RKO (cell line): ENCODE measurements around the gene MCC.
A peak's percentile ranks its signal among the peaks of the same experiment; 100 is the strongest.
"Not testable (repeated sequence)": the region's sequence is repeated elsewhere in the genome, so short reads cannot be mapped to it uniquely, and the experiment has no call there.

ENCODE experiments used
- DNase-seq: peaks from one replicate; pipeline ENCODE4 v3.0.0-alpha.2; 2016; ENCODE audit warnings: low spot score

Gene MCC

GRCh38 chr5:113490317-113490716, 2.1 kb upstream of the MCC start:
- no peak for DNase-seq

DNA sequence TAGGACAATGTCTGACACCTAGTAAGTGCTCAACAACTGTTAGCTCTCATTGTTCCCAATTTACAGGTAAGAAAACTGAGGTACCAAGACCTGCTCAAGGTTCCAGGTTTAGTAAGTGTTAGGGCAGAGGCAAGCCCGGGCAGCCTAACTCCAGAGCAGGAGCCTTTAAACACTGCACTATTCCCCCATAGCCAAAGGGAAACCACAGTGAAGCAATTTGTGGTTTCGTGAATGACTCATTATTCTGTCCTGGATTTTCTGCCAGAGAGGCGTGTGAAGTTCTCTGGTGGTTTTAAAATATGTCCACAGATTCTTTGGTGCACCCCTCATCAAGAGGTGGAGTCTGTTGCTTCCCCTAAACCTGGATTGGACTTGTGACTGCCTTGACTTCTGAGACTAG, 1.0 kb upstream of the MCC start:
- DNase-seq = peak; percentile 83

DNA sequence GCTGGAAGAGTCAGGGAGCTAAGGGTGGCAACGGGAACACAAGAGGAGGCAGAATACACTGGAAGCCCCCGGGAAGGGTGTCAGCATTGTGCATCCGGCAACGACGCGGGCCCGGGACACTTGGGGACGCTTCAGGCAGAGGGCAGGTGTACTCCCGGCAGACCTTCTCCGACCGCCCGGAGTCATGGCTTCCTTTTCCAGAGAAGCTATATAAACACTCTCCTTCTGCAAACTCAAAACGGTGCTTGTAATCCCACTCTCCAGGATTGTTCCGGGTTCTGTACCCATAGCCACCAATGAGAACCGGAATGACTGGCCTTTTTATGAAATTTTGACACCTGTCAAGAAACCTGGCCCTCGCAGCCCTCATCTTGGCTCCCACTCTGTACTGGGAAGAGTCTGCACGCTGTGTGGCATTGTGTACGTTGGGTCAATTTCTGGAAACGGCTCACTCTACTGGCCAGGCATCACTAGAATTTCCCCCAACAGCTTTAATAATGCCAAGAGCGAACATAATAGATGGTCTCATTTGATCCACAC, 462 bp upstream of the MCC start:
- no peak for DNase-seq

- no peak for DNase-seq
These were observed 855 bp downstream of the MCC start for GRCh38 chr5:113487416-113487780.

DNA sequence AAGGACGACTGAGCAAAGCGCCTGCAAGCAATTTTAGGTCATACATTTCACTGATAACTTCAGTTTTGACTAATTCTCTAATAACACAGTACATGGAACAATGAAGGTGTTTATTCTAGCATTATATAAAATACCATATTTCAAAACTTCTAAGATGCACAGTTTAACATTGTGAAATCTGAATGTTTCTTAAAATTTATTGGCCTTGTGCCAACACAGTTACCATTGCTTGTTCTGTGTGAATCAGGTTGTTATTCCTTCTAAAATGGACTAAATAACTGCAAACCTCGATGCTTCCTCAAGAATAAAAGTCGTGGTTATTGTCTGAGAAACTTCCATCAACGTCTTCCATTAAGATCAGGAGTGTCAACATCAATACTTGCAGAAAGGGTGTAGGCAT, 8.0 kb downstream of the MCC start:
- DNase-seq = no peak

- DNase-seq = no peak
These were observed 9.6 kb downstream of the MCC start for GRCh38 chr5:113478691-113479090.

- DNase-seq = no peak
These were observed 14.0 kb downstream of the MCC start for GRCh38 chr5:113474100-113474728.

DNA sequence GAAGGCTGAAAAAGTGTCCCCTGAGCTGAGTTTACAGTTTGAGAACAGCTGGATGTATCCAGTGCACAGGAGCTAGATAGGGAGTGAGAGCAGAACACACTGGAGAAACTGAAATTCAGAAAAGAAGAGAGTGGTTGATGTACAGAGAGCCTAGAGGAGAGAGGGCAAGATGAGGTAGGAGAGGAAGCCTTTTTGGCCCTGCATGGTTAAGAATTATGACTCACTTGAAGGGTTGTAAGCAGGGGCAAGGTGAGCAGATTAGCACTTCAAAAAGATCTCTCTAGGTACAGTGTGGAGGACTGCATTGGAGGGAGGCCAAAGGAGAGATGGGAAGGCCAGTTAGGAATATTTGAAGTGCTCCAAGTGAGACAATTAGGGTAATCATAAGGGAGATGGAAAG, 25.2 kb downstream of the MCC start:
- DNase-seq = no peak

GRCh38 chr5:113457106-113457505, 31.1 kb downstream of the MCC start:
- not testable (repeated sequence) for DNase-seq

DNA sequence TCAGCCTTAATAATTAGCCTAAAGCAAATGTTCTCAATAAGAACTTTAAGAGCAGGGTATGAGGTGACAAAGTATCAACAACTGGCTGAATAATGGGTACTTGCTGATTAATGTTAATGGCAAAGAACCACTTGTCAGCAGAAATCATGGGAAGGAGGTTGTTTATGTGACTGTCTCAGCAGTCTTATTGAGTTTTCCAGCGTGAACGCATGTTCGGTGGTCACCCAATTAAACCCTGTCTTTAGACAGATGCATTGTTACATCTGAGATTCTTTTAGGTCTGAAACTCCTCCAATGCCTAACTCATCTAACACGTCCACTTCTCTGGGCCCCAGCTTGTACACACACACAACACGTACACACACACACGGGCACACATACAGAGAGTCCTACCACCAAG, 35.3 kb downstream of the MCC start:
- DNase-seq = no peak

DNA sequence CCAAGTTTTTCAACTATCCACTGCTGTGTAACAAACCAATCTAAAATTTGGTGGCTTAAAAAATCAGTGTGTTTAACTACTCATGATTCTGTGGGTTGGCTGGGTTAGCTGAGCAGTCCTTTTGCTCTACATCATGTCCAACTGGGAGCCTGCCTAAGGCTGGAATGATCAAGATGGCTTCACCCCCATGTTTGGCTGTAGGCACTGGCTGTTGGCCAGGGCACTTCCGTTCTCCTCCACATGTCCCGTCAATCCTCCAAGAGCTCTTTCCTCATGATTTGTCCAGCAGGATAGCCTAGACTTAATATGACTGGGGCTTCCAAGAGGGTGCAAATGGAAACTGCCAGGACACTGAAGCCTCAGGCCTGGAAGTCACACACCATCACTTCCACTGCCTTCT, 36.5 kb downstream of the MCC start:
- no peak for DNase-seq

DNA sequence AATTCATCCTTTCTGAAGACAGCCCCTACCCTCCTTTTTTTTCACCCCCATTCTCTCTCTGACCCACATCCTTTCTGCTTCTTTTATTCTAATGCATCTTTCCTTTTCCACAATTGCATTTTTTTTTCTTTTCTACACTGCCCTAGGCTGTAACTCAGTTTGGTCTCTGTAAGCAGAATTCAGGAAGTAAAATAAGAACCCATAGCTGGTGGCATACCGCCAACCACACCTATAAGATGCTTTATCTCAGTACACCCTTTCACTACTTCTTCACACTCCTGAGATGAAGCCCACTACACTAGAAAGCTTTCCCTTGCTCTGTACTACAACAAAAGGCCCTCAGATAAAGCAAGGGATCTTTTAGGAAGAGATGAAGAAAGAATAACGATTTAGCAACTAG, 37.3 kb downstream of the MCC start:
- no peak for DNase-seq

DNA sequence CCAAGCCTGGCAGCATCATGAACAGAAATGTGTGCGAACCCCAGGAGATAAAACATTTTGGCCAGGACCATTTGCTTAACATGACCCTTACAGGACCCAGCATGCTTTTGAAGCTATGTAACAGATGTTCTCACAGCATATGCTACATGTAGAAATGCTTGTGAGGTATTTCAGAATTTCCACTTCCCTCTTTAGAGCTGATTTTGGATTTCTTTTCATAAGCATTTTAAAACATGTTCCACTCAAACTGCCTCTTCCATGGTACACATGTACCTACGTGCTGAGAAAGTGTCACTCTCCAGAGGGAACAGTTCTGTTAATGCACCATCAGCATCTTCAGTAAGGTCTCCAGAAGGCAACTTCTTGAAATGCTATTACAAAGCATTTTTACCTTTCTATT, 37.8 kb downstream of the MCC start:
- DNase-seq = no peak

- DNase-seq = no peak
These were observed 40.0 kb downstream of the MCC start for GRCh38 chr5:113448252-113448651.

GRCh38 chr5:113447498-113448050, 40.7 kb downstream of the MCC start:
- peak; percentile 18 for DNase-seq

GRCh38 chr5:113446358-113446927, 41.8 kb downstream of the MCC start:
- DNase-seq = no peak

- no peak for DNase-seq
These were observed 51.1 kb downstream of the MCC start for GRCh38 chr5:113437111-113437510.

DNA sequence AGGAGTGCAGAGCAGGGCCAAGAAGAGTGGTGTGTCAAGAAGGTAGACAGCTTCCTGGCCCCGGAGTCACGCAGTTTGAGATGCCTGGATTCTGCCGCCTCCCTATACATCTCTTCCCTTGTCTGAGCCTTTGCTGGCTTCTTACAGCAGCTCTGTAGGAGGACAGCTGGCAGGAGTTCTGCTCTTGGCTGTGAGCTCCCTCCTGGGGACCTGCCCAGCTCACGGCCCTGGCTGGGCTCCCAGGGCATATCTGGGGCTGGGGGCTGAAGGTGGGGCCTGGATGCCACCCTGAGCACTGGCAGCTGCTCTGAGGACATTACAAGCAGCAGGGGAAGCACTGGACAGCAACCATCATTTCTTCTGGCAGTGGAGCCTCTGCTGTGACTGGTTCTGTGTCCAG, 52.7 kb downstream of the MCC start:
- DNase-seq = no peak

DNA sequence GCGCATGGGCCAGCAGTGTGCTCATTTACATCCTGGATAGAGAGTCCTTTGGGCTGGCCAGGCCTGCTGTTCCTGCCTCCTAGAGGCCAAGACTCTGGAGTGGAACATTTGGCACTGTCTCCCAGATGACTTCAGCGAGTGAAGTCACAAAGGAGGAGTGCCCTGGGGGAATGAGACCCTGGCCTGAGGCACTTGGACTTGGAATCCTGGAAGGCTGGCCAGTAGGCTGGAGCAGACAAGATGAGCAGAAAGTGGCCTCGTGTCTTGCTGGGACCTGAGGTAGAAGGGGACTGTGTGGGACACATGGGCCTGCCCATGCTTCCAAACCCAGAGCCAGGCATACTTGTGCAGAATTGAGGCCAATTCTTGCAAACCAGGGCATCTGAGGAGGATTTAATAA, 53.4 kb downstream of the MCC start, which contains the start of gene TSSK1B:
Gene TSSK1B, minus strand, starts transcription at position 101 of the 400 bp plus-strand sequence. CDS start 150 bp downstream, outside the sequence.
- DNase-seq = no peak

DNA sequence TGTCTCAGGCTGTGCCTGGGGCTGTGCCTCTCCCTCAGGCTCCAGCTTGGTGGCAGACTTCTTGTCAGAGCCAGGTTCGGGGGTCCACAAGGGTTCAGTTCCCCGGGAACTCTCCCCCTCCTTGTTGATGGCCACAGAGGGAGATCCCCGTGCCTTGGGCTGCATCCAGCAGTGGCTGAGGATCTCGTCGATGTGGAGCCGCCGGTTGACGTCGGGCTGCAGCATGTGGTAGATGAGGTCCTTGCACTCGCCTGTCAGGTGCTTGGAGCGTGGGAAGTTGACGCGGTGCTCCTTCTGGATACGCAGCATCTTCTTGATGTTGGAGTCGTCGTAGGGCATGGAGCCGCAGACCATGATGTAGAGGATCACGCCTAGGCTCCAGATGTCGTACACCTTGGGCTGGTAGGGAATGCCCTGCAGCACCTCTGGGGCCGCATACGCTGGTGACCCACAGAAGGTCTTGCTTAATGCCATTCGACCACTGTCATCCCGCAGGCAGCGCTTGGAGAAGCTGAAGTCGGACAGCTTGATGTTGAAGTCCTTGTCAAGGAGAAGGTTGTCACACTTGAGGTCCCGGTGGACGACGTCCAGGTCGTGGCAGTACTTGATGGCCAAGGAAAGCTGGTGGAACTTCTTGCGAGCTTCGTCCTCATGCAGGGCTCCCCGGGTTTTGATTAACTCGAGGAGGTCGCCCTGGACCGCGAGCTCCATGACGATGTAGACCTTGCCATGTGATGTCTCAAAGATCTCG, 54.2 kb downstream of the MCC start:
- no peak for DNase-seq

- no peak for DNase-seq
These were observed 55.2 kb downstream of the MCC start for GRCh38 chr5:113433071-113433470.

DNA sequence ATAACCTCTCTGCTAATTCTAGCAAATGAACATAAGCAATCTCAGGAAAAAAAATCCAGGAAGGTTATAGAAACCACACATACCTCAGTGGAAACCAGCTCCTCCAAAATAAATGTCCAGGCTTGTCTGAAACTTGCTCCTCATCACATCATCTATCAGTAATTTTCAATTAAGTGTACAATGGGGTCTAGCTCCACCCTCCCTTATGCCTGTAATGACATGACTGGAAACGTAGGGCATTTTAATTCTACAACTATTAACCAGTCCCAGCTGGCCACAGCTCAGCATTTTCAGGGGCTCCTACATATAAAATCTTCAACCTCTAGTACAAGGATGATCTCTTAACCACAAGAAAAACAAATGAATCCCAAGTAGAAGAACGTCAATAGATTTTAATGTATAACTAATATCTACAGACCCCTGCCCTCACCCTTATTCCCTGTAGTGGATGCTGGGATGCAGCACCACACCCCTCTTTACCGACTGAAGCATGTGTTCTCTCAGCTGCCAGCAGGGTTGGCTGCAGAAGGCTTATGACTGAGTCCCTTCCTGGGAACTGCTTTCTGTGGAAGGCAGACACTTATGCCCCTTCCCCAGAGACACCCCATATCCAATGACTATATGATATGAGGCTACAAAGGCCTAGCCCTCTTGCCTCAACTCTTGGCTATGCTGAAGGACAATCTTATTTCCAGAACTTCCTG, 60.2 kb downstream of the MCC start:
- DNase-seq = no peak
